Activated T-cell treated with anti-CD3 and anti-CD28 coated beads, Interleukin-2, amount 50 U/mL, for 24 hours (primary cell): ENCODE results near the gene IFNA6.

Source experiments
- DNase-seq: peaks from one replicate; pipeline ENCODE4 v3.0.0-alpha.2; 2020
- H3K27ac Mint-ChIP-seq: 2 replicates; pipeline ENCODE4 v1.8.0; 2020; ENCODE audit warnings: mild to moderate bottlenecking, mixed read lengths
- H3K27me3 Mint-ChIP-seq: 2 replicates; pipeline ENCODE4 v1.8.0; 2020; ENCODE audit warnings: mixed read lengths
- H3K36me3 Mint-ChIP-seq: 2 replicates; pipeline ENCODE4 v1.8.0; 2020; ENCODE audit warnings: low read depth, mixed read lengths
- H3K4me1 Mint-ChIP-seq: 2 replicates; pipeline ENCODE4 v1.8.0; 2020; ENCODE audit warnings: low read depth, mixed read lengths
- H3K4me3 Mint-ChIP-seq: 2 replicates; pipeline ENCODE4 v1.8.0; 2020; ENCODE audit warnings: mild to moderate bottlenecking, moderate library complexity, mixed read lengths
- H3K9me3 Mint-ChIP-seq: 2 replicates; pipeline ENCODE4 v1.8.0; 2020; ENCODE audit warnings: mixed read lengths

The IFNA6 gene

DNA sequence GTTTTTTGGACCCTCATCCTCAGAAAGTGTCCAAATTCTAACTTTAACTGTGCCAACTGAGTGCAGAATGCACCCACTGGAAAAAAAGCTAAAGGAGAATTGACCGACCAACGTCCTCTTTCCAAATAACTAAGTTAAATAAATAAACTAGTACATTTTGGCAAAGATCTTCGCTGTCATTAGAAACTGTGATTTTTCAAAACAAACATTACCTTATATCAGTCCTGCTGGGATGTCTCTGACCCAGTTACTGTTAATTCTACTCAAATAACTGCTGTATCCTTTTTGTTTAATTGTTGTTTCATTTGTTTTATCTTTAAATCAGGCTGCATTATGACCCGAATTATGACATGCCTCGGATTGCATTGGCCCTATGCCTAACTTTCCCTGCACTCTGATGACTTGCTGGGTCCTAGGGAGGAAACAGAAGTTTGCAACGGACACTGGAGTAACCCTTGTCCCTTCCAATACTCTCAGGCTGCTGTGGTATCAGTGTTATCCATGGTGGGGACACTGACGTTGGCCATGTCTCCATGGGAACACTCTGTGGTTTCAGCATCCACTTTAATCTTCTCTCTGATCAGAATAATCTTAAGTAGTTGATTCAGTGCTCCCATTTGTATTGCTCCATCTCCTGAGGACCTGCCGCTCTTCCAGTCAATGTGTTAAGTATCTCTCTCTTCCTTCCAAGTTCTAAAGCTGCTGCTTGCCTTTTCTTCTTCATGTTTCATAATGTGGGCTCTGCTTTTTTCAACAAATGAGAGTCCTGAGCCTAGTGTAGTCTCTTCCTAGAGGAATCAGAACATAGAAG is 34.5 kb downstream of the IFNA6 start:
- H3K27ac Mint-ChIP-seq = no peak overlapping the region
- H3K4me3 Mint-ChIP-seq = no peak overlapping the region
- H3K4me1 Mint-ChIP-seq = peaks cover 7% of the 10 kb centered on the region
- H3K9me3 Mint-ChIP-seq = no peaks in the 10 kb centered on the region
- no peaks in the 10 kb centered on the region for H3K27me3 Mint-ChIP-seq
- peaks cover 7% of the 10 kb centered on the region for H3K36me3 Mint-ChIP-seq
- DNase-seq = no peak

DNA sequence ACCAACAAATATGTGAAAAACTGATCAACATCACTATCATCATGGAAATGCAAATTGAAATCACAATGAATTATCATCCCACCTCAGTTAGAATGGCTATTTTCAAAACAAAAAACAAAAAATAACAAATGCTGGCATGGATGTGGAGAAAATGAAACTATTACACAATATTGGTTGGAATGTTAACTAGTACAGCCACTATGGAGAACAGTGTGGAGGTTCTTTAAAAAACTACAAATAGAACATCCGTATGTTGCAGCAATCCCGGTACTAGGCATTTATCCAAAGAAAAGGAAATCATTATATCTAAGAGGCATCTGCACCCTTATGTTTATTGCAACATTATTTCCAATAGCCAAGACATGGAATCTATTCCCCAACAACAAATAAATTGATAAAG is 36.5 kb downstream of the IFNA6 start:
- Mint-ChIP-seq H3K4me3 (no peak overlapping the region), H3K36me3 (no peaks in the 10 kb centered on the region), H3K9me3 (no peaks in the 10 kb centered on the region), H3K4me1 (peaks cover 3% of the 10 kb centered on the region), H3K27ac (no peak overlapping the region), H3K27me3 (peaks cover 4% of the 10 kb centered on the region)
- no peak for DNase-seq

DNA sequence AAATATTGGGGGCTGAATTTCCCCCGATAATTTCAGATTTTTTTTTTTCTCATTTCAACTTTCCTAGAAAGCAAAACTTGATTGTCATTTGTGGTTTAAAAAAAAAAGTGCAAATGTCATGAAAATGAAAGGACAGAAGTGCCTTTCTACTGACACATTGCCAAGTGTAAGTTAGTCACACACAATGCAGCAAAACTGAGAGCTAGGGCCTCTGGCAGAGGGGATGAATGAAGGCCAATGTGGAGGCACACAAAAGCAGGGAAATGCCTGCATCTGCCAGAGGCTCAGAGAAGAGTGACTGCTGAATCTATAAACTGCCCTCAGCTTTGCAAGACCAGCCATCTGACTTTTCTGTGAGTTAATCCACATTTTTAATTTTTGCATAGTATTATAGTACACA is 38.8 kb downstream of the IFNA6 start:
- H3K36me3 Mint-ChIP-seq = no peaks in the 10 kb centered on the region
- H3K27me3 Mint-ChIP-seq = peaks cover 11% of the 10 kb centered on the region

DNA sequence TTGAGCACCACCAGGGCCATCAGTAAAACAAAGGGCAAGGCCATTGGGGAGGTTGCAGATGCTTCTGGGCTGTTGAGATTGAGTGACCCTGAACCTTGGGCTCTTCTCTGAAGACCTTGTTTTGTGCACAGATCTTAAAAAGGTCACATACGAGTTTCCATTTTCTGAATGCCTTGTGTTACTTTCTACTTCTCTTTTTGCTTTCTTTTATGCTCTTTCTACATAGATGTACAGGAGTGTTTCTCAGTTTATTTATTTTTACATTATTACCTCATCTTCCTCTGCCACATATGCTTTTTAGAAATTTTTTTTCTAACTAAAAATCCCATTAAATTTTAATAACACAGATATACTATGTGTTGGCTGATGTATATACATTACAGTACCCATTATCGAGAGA is 45.5 kb downstream of the IFNA6 start, which contains the start of gene IFNA5:
Gene IFNA5, minus strand, starts transcription at position 101 of the 400 bp plus-strand sequence. Its CDS starts 57 bp downstream, at position 44.
- Mint-ChIP-seq H3K27me3 (peaks cover 48% of the 10 kb centered on the region), H3K36me3 (no peaks in the 10 kb centered on the region), H3K9me3 (no peaks in the 10 kb centered on the region), H3K27ac (no peak within 1 kb of the TSS), H3K4me1 (no peaks in the 10 kb centered on the region), H3K4me3 (no peak within 1 kb of the TSS)
- DNase-seq = no peak

More for the DNA sequence above, 38.8 kb downstream of the IFNA6 start:
- no peak overlapping the region for H3K4me3 Mint-ChIP-seq
- no peak for DNase-seq
- H3K4me1 Mint-ChIP-seq = no peaks in the 10 kb centered on the region
- H3K27ac Mint-ChIP-seq = no peak overlapping the region
- no peaks in the 10 kb centered on the region for H3K9me3 Mint-ChIP-seq
